WTC11 (cell line): ENCODE results near the gene YIPF6.

Source experiments
- CTCF ChIP-seq: fragments of 200-600 bp; IDR thresholded peaks from 2 replicates; pipeline ENCODE4 v1.8.0; 2022; ENCODE audit warnings: antibody characterized with exemption
- E2F1 ChIP-seq: sonication (generic); formaldehyde crosslinking; IDR thresholded peaks from 2 replicates; pipeline ENCODE4 v1.8.0; 2022; ENCODE audit warnings: mild to moderate bottlenecking, missing genetic modification reagents
- FOXJ3 ChIP-seq: sonication (generic); formaldehyde crosslinking; IDR thresholded peaks from 2 replicates; pipeline ENCODE4 v1.9.0; 2021; ENCODE audit warnings: missing genetic modification reagents, mild to moderate bottlenecking, borderline replicate concordance
- RELA ChIP-seq: sonication (generic); formaldehyde crosslinking; IDR thresholded peaks from 2 replicates; pipeline ENCODE4 v1.8.1; 2022; ENCODE audit warnings: missing genetic modification reagents, mild to moderate bottlenecking, borderline replicate concordance
- STAT6 ChIP-seq: sonication (generic); formaldehyde crosslinking; conservative IDR thresholded peaks from 2 replicates; pipeline ENCODE4 v1.8.1; 2023; ENCODE audit warnings: mild to moderate bottlenecking, low read depth, missing genetic modification reagents, moderate library complexity
- TEAD4 ChIP-seq: sonication (generic); formaldehyde crosslinking; IDR thresholded peaks from 2 replicates; pipeline ENCODE4 v1.8.0; 2022; ENCODE audit warnings: mild to moderate bottlenecking, missing genetic modification reagents
- USF1 ChIP-seq: sonication (generic); formaldehyde crosslinking; IDR thresholded peaks from 2 replicates; pipeline ENCODE4 v1.8.0; 2022; ENCODE audit warnings: mild to moderate bottlenecking, missing genetic modification reagents
- USF2 ChIP-seq: sonication (generic); formaldehyde crosslinking; IDR thresholded peaks from 2 replicates; pipeline ENCODE4 v1.8.1; 2023; ENCODE audit warnings: mild to moderate bottlenecking, missing genetic modification reagents, moderate library complexity
- ZNF317 ChIP-seq: sonication (generic); formaldehyde crosslinking; IDR thresholded peaks from 2 replicates; pipeline ENCODE4 v1.8.1; 2023; ENCODE audit warnings: low read depth, mild to moderate bottlenecking, moderate library complexity, missing genetic modification reagents, borderline replicate concordance

- no peak for TF ChIP-seq USF2
- TF ChIP-seq FOXJ3 = no peak
- no peak for TF ChIP-seq CTCF
- TF ChIP-seq E2F1 (CRISPR knock-in tag) = no peak
- TF ChIP-seq USF1 = no peak
- no peak for TF ChIP-seq ZNF317 (CRISPR knock-in tag)
- no peak for TF ChIP-seq STAT6 (CRISPR knock-in tag)
- TF ChIP-seq RELA = no peak
- TF ChIP-seq TEAD4 = no peak
Observed at GRCh38 chrX:68534691-68535090, 35.8 kb downstream of the YIPF6 start.
